Anterior cingulate cortex (tissue), 58 donors: ENCODE measurements around the gene PLPP7.
A peak's percentile ranks its signal among the peaks of the same experiment; 100 is the strongest.
"Not testable (repeated sequence)": the region's sequence is repeated elsewhere in the genome, so short reads cannot be mapped to it uniquely, and the experiment has no call there.

ENCODE experiments used
- DNase-seq, 58 donors: peaks; one replicate each; lab custom pipeline; 2025; lab: John Stamatoyannopoulos, UW

The PLPP7 gene

DNA sequence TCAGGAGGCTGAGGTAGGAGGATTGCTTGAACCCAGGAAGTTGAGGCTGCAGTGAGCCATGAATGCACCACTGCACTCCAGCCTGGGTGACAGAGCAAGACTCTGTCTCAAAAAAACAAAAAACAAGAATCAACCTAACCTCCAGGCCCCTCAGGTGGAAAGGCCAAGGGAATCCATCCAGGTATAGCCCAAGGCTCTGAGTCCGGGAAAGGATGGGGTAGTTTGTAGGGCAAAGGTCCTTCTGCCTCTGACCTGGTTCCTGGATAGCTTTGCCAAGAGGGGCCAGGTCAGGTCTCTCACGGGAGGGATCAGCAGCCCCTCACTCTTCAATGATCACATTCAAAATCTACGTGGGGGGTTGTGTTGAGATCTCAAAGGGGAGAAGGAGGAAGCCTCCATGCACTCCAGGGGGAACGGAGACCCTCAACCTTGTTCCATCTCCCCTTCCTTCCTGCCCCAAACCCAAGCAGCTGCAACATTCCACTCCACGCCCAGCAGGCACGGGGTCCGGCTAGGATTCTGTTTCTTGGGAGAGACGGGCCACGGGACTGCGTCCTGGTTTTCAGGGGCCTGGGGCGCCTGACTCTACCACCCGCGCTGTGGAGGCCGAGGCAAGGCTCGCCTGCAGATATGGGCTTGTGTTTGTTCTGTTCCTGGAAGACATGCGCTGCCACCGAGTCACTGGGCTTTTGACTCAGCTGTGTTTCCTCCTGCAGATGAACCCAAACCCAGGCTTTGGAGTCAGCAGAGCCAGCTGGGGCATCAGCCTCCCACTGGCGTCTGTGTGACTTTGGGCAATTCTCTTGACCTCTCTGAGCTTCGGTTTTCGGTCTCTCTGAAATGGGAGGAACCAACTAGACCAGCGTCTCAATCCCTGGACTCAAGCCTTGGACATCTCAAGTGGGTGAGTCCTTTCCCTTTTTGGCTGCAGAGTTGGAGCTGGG is 35.5 kb downstream of the PLPP7 start:
- no peak for DNase-seq

DNA sequence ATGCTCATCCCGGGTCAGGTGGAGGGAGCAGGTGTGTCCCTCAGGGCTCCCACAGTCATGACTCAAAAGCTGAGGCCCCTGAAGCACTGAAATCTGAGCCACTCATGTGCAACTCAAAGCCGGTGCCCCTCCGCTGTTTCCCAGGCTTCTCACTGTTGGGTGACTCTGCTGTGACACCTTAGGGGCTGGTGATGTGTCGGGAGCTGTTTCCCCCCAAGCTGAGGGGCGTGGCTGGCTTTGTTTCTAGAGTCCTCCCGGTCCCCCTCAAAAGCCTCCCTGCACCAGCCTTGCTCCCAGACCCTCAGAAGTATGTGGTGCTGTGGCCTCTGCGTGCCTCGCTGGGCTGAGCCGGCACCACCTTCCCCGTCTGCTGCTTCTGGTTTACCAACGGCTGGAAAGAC is 39.7 kb downstream of the PLPP7 start:
- DNase-seq = no peak

DNA sequence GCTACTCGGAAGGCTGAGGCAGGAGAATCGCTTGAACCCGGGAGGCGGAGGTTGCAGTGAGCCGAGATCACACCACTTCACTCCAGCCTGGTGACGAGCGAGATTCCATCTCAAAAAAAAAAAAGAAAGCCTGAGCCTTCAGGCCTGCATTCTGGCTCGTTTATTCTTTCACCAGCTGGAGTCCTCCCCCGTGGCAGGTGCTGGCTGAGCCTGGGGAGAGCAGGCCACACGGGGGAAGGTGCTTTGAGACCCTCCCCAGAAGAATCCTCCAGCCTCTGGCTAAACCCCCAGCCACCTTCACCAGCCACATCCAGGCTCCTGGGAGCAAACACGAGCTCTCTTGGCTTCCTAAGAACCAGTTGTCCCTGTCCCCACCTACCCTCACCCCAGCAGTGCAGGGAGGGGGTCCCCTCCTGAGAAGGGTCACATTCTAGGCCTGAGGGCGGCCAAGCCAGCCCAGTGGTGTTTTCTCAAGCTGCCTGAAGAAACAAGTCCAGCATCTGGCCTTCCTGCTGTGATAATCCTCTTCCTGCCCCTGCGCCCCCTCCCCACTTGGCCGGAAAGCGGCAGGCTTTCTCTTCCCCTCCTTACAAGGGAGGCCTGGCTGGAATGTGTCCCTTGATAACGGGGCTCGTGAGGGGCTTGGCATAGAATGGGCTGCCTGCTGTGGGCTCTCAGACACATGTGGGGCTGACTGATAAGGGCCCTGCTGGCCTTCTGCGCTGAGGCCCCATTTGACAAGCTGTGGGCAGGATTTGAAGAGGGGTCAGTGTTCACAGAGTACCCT is 41.5 kb downstream of the PLPP7 start:
- DNase-seq = no peak

DNA sequence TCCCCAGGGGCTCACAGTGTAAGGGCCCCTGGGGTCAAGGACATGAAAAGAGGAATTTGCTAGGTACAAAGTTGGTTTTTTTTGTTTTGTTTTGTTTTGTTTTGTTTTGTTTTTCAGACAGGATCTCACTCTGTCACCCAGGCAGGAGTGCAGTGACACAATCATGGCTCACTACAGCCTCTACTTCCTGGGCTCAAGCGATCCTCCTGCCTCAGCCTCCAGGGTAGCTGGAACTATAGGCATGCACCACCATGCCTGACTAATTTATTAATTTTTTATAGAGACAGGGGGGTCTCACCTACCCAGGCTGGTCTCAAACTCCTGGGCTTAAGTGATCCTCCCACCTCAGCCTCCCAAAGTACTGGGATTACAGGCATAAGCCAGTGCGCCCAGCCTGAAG is 42.5 kb downstream of the PLPP7 start:
- not testable (repeated sequence) for DNase-seq

DNA sequence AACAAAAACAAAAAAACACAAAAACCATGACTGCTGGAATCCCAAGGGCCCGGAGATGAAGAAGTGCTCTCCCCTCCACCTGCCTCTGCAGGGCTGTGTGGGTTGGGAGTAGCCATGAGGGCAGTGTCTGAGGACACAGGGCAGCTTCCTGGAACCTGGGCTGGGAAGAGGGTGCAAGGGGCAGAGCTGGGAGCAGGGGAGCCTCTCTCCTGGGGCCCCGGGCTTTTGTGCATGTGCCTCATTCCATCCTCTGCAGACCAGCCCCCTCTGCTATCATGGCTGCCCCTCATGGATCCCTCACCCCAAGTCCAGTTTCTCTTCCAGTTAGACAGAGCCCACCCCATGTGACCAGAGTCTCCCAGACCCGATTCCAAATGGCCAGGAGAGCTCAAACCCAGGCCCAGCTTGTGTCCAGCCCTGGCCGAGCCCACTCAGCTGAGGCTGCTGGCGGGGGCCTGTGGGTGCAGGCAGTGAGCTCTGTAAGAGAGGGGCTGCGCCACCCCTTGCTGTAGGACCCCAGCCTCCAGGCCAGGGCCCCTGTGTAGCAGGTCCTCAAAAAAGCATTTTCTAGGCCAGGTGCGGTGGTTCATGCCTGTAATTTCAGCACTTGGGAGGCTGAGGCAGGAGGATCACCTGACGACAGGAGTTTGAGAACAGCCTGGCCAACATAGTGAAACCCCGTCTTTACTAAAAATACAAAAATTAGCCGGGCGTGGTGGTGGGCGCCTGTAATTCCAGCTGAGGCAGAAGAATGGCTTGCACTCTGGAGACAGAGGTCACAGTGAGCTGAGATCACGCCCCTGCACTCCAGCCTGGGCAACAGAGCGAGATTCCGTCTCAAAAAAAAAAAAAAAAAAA is 44.5 kb downstream of the PLPP7 start:
- DNase-seq = no peak

DNA sequence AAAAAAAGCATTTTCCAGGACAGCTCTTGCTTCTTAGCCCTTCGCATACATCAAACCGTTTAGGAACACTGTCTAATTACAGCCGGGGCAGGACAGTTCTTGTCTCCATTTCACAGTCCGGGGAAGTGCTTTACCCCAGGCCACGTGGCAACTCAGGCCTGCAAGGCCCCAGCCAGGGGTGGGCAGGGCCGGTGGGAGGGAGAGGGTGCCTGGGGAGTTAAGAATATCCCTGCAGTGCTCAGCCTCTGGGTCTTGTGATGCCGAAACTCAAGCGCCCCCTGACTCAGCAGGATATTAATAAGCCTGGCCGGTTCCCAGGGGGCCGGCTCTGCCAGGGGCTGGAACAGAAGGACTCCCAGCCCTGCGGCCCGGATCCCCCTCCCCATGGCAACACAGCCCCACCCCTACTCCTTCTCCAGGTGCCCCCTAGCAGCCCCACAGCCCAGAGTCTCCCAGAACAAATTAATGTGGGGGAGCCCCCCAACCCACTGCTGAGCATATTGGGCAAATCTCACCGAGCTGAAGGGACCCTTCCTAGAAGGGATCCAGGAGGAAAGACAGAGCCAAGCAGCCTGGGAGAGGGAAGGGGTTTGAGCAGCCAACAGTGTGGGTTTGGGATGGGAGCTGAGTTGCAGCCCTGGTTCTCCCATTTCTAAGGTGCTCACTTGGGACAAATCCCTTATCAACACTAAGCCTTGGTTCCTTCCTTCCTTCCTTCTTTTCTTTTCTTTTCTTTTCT is 45.3 kb downstream of the PLPP7 start:
- peak in 2 of 58 donors; percentile 8 to 14 for DNase-seq

DNA sequence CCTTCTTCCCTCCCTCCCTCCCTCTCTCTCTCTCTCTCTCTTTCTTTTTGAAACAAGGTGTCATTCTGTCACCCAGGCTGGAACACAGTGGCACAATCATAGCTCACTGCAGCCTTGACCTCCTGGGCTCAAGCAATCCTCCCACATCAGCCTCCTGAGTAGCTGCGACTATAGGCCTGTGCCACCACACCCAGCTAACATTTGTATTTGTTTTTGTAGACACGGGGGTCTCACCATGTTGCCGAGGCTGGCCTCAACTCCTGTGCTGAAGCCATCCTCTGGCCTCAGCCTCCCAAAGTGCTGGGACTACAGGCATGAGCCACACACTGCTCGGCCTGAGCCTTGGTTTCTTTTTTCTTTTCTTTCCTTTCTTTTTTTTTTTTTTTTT is 45.8 kb downstream of the PLPP7 start:
- no peak for DNase-seq

DNA sequence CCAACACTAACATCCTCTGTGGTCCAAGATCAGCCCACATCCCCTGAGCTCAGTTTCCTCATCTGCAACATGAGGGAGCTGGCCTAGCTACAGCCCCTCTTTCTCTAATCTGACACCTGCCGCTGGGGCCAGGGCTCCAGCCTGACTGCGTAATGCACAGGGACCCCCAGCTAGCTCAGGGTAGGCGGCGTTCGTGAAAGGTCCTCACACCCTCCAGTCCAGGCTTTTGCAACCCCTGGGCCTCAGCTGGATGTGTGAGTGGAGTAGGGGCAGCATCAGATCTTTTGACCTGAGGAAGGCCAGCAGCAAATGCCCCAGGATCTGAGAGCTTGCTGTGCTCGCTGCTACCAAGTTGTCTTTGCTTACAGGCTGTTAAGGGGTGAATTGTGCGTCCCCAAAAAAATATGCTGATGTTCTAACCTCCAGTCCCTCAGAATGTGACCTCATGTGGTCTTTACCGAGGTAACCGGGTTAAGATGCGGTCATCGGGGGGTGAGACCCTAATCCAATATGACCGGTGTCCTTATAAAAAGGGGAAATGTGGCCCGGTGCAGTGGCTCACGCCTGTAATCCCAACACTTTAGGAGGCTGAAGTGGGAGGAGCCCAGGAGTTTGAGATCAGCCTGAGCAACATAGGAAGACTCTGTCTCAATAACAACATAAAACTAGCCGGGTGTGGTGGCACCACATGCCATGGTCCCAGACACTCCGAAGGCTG is 47.8 kb downstream of the PLPP7 start:
- no peak for DNase-seq

DNA sequence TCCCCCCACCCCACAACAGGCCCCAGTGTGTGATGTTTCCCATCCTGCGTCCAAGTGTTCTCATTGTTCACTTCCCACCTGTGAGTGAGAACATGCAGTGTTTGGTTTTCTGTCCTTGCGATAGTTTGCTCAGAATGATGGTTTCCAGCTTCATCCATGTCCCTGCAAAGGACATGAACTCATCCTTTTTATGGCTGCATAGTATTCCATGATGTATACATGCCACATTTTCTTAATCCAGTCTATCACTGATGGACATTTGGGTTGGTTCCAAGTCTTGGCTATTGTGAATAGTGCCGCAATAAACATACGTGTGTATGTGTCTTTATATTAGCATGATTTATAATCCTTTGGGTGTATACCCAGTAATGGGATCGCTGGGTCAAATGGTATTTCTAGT is 49.7 kb downstream of the PLPP7 start:
- not testable (repeated sequence) for DNase-seq

DNA sequence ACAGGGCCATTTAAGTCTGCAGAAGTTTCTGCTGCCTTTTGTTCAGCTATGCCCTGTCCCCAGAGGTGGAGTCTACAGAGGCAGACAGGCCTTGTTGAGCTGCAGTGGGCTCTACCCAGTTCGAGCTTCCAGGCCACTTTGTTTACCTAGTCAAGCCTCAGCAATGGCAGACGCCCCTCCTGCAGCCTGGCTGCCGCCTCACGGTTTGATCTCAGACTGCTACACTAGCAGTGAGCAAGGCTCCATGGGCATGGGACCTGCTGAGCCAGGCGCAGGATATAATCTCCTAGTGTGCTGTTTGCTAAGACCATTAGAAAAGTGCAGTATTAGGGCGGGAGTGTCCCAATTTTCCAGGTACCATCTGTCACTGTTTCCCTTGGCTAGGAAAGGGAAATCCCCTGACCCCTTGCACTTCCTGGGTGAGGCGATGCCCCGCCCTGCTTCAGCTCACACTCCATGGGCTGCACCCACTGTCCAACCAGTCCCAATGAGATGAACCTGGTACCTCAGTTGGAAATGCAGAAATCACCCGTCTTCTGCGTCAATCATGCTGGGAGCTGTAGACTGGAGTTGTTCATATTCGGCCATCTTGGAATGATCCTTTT is 55.5 kb downstream of the PLPP7 start:
- DNase-seq = not testable (repeated sequence)

DNA sequence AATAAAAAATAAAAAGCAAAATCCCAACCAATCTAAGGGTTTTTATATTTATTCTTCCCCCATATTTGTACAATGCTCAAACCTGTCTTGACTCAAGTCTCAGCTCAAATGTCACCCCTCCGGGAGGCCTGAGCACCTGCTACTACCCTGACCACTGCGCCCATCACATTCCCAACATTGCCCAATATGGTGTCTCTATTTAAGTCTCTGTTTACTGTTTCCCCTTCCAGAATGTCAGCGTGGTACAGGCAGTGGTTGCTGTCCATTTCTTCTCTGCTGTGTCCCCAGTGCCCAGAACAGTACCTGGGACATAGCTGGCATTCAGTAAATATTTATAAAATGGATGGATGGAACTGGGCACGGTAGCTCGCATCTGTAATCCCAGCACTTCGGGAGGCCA is 57.0 kb downstream of the PLPP7 start:
- DNase-seq = no peak

DNA sequence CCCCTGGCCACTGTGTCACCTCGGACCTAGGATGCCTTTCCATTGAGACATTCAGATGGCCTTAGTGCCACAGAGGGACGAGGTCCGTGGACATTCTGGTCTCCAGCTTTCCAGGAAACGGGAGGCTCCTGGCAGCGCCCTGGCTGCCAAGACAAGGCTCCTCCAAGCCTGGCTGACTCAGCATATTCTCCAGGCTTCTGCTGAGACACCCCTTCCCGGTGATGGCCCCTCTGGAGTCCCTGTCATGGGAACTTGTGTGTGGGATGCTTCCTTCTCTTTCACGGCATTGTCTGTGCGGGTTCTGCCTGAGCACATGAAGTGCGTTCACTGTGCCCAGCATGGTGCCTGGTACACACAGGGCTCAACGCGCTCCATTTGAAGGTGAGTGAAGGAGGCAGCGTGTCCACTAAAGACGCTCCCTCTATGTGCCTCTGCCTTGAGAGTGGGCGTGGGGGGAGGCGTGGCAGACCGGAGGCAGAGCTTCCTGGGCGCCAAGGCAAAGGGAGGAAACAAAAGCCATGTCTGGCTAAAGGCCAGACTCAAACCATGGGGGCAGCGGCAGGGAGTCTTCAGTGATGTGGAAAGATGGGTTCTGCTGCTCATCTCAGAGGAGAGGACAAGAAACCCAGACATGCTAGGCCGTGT is 58.0 kb downstream of the PLPP7 start:
- DNase-seq = no peak

DNA sequence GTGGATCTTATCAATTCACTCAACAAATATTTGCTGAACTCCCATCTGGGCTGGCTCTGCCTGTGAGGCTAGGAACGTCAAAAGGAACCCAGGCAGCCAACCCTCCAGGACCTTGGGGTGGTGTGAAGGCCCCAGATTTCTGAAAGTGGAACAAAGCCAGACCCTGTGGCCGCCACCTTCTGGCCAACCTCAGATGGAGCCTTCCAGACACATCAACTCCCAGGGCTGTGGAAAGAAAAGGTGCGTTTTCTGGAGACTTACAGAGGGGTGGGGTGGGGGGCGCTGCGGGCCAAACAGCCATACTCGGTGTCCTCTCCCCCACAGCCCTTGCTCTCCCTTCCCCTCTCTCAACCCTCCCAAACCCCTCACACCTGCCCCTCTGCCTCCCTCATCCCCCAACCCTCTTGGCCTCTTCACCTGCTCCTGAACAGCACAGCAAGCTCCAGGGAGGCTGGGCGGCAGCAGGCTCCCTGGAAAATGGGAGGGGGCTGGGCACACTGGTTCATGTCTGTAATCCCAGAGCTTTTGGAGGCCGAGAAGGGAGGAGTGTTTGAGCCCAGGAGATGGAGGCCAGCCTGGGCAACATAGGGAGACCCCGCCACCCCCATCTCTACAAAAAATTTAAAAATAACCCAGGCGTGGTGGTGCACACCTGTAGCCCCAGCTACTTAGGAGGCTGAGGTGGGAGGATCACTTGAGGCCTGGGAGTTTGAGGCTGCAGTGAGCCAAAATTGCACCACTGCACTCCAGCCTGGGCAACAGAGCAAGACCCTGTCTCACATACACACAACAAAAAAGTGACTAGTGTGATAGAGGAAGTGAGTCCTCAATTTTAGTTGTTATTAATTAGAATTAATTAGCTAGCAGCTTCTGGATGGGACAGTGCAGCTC is 59.4 kb downstream of the PLPP7 start:
- DNase-seq = no peak

DNA sequence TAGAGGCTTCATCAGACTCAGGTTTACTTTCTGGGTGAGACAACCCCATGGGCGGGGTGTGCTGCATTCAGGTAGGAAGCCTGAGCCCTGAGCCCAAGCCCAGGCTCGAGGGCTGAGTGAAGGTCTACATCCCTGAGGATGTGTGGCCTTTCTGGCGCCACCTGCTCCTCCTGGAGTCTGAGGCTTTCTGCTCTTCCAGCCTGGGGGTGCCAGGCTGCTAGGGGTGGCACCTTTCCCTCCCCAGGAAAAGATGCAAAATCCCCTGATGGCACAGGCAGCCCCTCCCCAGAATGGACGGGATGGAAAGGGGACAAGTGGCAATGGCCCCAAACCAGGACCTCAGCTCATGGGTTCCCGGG is 60.0 kb downstream of the PLPP7 start:
- no peak for DNase-seq

DNA sequence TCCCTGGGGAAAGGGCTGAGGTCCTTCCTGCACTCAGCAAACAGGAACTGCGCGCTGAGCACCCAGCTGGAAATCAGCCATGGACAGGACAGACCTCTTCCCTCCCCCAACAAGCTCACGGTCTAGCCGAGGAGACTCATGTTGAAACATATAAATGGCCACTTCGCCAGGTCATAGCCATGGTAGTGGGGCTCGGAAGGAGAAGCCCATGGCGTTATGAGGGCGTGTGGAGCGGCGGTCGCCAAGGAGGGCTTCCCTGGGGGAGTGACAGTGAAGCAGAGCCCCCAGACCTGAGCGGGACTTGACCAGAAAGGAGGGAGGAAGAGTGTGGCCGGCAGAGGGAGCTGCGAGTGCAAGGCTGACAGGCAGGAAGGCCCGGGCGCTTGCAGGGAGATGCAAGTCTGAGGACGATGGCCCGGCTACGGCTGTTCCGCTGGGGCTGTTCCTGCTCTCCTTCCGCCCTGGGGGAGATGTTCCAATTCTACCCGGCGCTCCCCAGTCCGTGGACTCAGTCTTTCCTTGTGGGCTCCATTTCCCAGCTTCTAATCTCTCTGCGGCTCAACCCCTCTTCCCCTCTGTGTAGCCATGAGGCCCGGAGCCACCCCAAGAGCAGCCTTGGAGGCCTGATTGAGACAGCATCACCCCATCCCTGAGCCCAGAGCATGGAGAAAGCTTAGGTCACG is 60.5 kb downstream of the PLPP7 start:
- peak in 57 of 58 donors; percentile 17 to 90 (median 73) for DNase-seq

DNA sequence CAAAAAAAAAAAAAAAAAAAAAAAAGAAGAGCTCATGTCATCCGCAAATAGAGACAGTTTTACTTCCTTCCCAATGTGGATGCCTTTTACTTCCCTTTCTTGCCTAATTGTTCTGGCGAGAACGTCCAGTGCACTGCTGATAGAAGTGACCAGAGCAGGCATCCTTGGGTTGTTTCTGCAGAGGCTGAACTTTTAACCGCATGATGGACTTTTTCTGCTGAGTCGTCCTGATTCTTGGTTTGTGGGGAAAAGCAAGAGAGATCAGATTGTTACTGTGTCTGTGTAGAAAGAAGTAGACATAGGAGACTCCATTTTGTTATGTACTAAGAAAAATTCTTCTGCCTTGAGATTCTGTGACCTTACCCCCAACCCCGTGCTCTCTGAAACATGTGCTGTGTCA is 67.0 kb downstream of the PLPP7 start:
- DNase-seq = peak in 8 of 58 donors; percentile 4 to 64 (median 14)

DNA sequence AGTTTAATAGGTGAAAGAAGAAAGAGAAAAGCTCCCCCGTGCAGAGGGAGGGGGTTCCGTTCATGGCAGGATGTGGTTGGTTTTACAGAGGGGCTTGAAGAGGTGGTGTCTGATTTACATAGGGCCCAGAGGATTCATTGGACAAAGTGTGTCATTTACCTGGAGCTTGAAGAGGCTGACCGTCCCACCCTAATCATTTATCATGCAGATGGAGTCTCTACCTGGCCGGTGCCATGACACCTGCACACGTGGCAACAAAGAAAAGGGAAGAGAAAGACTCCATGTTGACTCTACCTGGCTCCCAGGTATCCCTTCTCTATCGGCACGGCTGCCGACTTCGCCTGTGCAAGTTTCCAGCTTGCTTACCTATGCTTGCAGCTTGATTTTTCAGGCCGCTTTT is 69.0 kb downstream of the PLPP7 start:
- DNase-seq = no peak
